Keratinocyte (primary cell): ENCODE results near the gene CASQ1. TPM values are rescaled to one million over a fixed set of nuclear protein-coding genes. Genes with fewer than 3 reads are reported as not detected.

Experiments
- DNase-seq: peaks from one replicate; pipeline ENCODE4 v3.0.0-alpha.2; 2011; ENCODE audit warnings: low read depth, missing footprints, low spot score
- FAIRE-seq: peaks from 2 replicates; lab custom pipeline; 2011; peaks lifted over from hg19 to GRCh38; lab: Jason Lieb, UNC
- H2AFZ ChIP-seq: 2 replicates; pipeline ENCODE4 v1.6.0; 2012; ENCODE audit warnings: low read length, control low read depth, inconsistent platforms; ENCODE audit not compliant: control insufficient read depth
- H3K27ac ChIP-seq: 2 replicates; pipeline ENCODE4 v1.5.1; 2011; ENCODE audit warnings: low read length; ENCODE audit not compliant: control insufficient read depth, insufficient read depth
- H3K27me3 ChIP-seq: 3 replicates; pipeline ENCODE4 v1.6.0; 2011; ENCODE audit warnings: low read length; ENCODE audit not compliant: control insufficient read depth, insufficient read depth; ENCODE audit errors: extremely low read depth
- H3K36me3 ChIP-seq, 2 experiments: 2 replicates in 1 of 2; 3 replicates in 1 of 2; pipeline ENCODE4 v1.5.1; 2011; ENCODE audit warnings: low read length in 2 of 2, mild to moderate bottlenecking in 1 of 2; ENCODE audit not compliant: control insufficient read depth in 2 of 2, insufficient read depth in 2 of 2; ENCODE audit errors: extremely low read depth in 1 of 2
- H3K4me1 ChIP-seq: 3 replicates; pipeline ENCODE4 v1.5.1; 2011; ENCODE audit warnings: low read length; ENCODE audit not compliant: control insufficient read depth, insufficient read depth; ENCODE audit errors: extremely low read depth
- H3K4me2 ChIP-seq: 3 replicates; pipeline ENCODE4 v1.6.0; 2011; ENCODE audit warnings: low read depth, low read length; ENCODE audit not compliant: control insufficient read depth, insufficient read depth; ENCODE audit errors: extremely low read depth
- H3K4me3 ChIP-seq, 3 experiments: fragments of 200-600 bp in 1 of 3; sonication (generic) in 1 of 3; 2 replicates in 2 of 3; 3 replicates in 1 of 3; pipeline ENCODE4 v1.5.1; 2011 to 2016; ENCODE audit warnings: low read length in 3 of 3, mild to moderate bottlenecking in 3 of 3, control low read depth in 2 of 3, inconsistent platforms in 1 of 3, low read depth in 1 of 3, mixed read lengths in 1 of 3, mixed run types in 1 of 3, moderate library complexity in 1 of 3; ENCODE audit not compliant: control insufficient read depth in 2 of 3, insufficient read depth in 2 of 3; ENCODE audit errors: extremely low read depth in 1 of 3
- H3K79me2 ChIP-seq: 2 replicates; pipeline ENCODE4 v1.6.0; 2012; ENCODE audit warnings: low read length; ENCODE audit not compliant: control insufficient read depth, insufficient read depth
- H3K9ac ChIP-seq: 3 replicates; pipeline ENCODE4 v1.6.0; 2011; ENCODE audit warnings: low read length; ENCODE audit not compliant: control insufficient read depth, insufficient read depth; ENCODE audit errors: extremely low read depth
- H3K9me1 ChIP-seq: 3 replicates; pipeline ENCODE4 v1.6.0; 2011; ENCODE audit warnings: low read length; ENCODE audit not compliant: control insufficient read depth, insufficient read depth; ENCODE audit errors: extremely low read depth
- H3K9me3 ChIP-seq: 2 replicates; pipeline ENCODE4 v1.5.1; 2012; ENCODE audit warnings: low read depth, low read length; ENCODE audit not compliant: control insufficient read depth
- H4K20me1 ChIP-seq: 3 replicates; pipeline ENCODE4 v1.6.0; 2011; ENCODE audit warnings: low read length; ENCODE audit not compliant: control insufficient read depth, insufficient read depth; ENCODE audit errors: extremely low read depth
- CTCF ChIP-seq, 3 experiments: IDR thresholded peaks in 1 of 3; conservative IDR thresholded peaks in 1 of 3; optimal IDR thresholded peaks in 1 of 3; 2 replicates in 2 of 3; 3 replicates in 1 of 3; pipeline versions ENCODE3 to v1.5.1; 2011; ENCODE audit warnings: low read length in 3 of 3, mild to moderate bottlenecking in 3 of 3, moderate library complexity in 2 of 3, control low read depth in 1 of 3, inconsistent platforms in 1 of 3; ENCODE audit not compliant: insufficient read depth in 2 of 3; ENCODE audit errors: extremely low read depth in 1 of 3
- EZH2 ChIP-seq: IDR thresholded peaks from one replicate; pipeline ENCODE4 v1.6.1; 2012; ENCODE audit warnings: inconsistent platforms, mild to moderate bottlenecking, low read length, moderate library complexity
- dilution Hi-C: fragments of 300-500 bp; cut with MboI; formaldehyde crosslinking; loops from one replicate; pipeline ENCODE4 v1.7.0; 2020; ENCODE audit warnings: low sequenced_read_pairs; ENCODE audit not compliant: extremely low pct_ligation_motif_present
- polyA plus RNA-seq, 5 experiments: library from polyadenylated mRNA; depleted of rRNA in 3 of 5; stranded (reverse) in 3 of 5; stranded (forward) in 1 of 5; unstranded in 1 of 5; fragments of >200 nt; gene quantifications; 1 replicate in 1 of 5; 2 replicates in 3 of 5; 3 replicates in 1 of 5; pipeline versions ENCODE4 v1.2.1 to v1.2.3, GENCODE V29; 2011 to 2012; ENCODE audit warnings: missing spikeins in 2 of 5, low read depth in 1 of 5, low replicate concordance in 1 of 5

CASQ1 gene
- polyA plus RNA-seq, 1 donor (not counting 4 experiments of a cell fraction or from before 2014, with no cell fraction given): not detected

GRCh38 chr1:160149716-160150115 is 40.7 kb upstream of the CASQ1 start:
- Histone ChIP-seq H3K27me3 (no peaks in the 10 kb centered on the region), H3K4me2 (peak overlapping the region; percentile 3), H3K27ac (no peak overlapping the region), H3K9me1 (no peaks in the 10 kb centered on the region), H4K20me1 (no peaks in the 10 kb centered on the region), H3K4me1 (peaks cover 3% of the 10 kb centered on the region), H3K9me3 (no peaks in the 10 kb centered on the region), H3K4me3 (no peak overlapping the region), H3K9ac (no peak overlapping the region), H2AFZ (no peak overlapping the region), H3K36me3 (no peaks in the 10 kb centered on the region), H3K79me2 (no peaks in the 10 kb centered on the region)
- dilution Hi-C loops: no loop called here
- no peak for TF ChIP-seq EZH2
- no peak for TF ChIP-seq CTCF (optimal IDR thresholded peaks at IDR 0.05 in 1 of 3, IDR thresholded peaks at IDR 0.05 in 1 of 3, conservative IDR thresholded peaks at IDR 0.05 in 1 of 3; ENCODE audit: extremely low read depth in 1 of 3, insufficient read depth in 2 of 3, low read length in 3 of 3)
- FAIRE-seq: no peak
- no peak for DNase-seq

GRCh38 chr1:160151303-160151702 is 39.1 kb upstream of the CASQ1 start, which contains the start of gene ATP1A4:
TSS of gene ATP1A4 (plus strand) at chr1:160151603. CDS start at chr1:160152041, 438 bp downstream.
- H2AFZ ChIP-seq: no peak within 1 kb of the TSS
- no peak within 1 kb of the TSS for H3K9ac ChIP-seq
- TF ChIP-seq EZH2 (no peak), CTCF (optimal IDR thresholded peaks at IDR 0.05 in 1 of 3, IDR thresholded peaks at IDR 0.05 in 1 of 3, conservative IDR thresholded peaks at IDR 0.05 in 1 of 3; ENCODE audit: extremely low read depth in 1 of 3, insufficient read depth in 2 of 3, low read length in 3 of 3) (no peak)

More at GRCh38 chr1:160151303-160151702, 39.1 kb upstream of the CASQ1 start, which contains the start of gene ATP1A4:
- Histone ChIP-seq H3K79me2 (no peaks in the 10 kb centered on the region), H3K9me3 (no peaks in the 10 kb centered on the region), H3K4me3 (no peak within 1 kb of the TSS), H3K36me3 (no peaks in the 10 kb centered on the region), H3K27ac (no peak within 1 kb of the TSS), H3K4me1 (peaks cover 3% of the 10 kb centered on the region), H3K27me3 (no peaks in the 10 kb centered on the region), H3K9me1 (no peaks in the 10 kb centered on the region), H3K4me2 (no peak within 1 kb of the TSS), H4K20me1 (no peaks in the 10 kb centered on the region)
- DNase-seq (no peak), FAIRE-seq (no peak)
- dilution Hi-C loops: no loop called here
